Stimulated activated naive CD8-positive, alpha-beta T cell treated with anti-CD3 and anti-CD28 coated beads, Interleukin-15, Interleukin-2, amounts not matched to agents 100 ng/mL and 50 ng/mL, for 24 hours (primary cell): Measurements from ENCODE around the gene ENTPD6.
A peak's percentile ranks its signal among the peaks of the same experiment; 100 is the strongest.

Experiments used
- H3K27ac Mint-ChIP-seq: one replicate; pipeline ENCODE4 v1.8.0; 2021; ENCODE audit warnings: mild to moderate bottlenecking, mixed read lengths
- H3K27me3 Mint-ChIP-seq: one replicate; pipeline ENCODE4 v1.8.0; 2021; ENCODE audit warnings: mixed read lengths
- H3K36me3 Mint-ChIP-seq: one replicate; pipeline ENCODE4 v1.8.0; 2021; ENCODE audit warnings: low read depth, mixed read lengths
- H3K4me1 Mint-ChIP-seq: one replicate; pipeline ENCODE4 v1.8.0; 2021; ENCODE audit warnings: low read depth, mixed read lengths
- H3K4me3 Mint-ChIP-seq: one replicate; pipeline ENCODE4 v1.8.0; 2021; ENCODE audit warnings: mild to moderate bottlenecking, mixed read lengths
- H3K9me3 Mint-ChIP-seq: one replicate; pipeline ENCODE4 v1.8.0; 2021; ENCODE audit warnings: mixed read lengths

ENTPD6 gene

GRCh38 chr20:25197870-25198190 lies 2.3 kb downstream of the ENTPD6 start:
- Mint-ChIP-seq H3K4me3 (peak overlapping the region; percentile 94), H3K36me3 (no peaks in the 10 kb centered on the region), H3K27me3 (no peaks in the 10 kb centered on the region), H3K9me3 (no peaks in the 10 kb centered on the region), H3K4me1 (peaks cover 41% of the 10 kb centered on the region), H3K27ac (no peak overlapping the region)

GRCh38 chr20:25198663-25199383 lies 3.3 kb downstream of the ENTPD6 start:
- peaks cover 6% of the 10 kb centered on the region for H3K36me3 Mint-ChIP-seq
- H3K27me3 Mint-ChIP-seq: no peaks in the 10 kb centered on the region
- H3K27ac Mint-ChIP-seq: no peak overlapping the region
- no peak overlapping the region for H3K4me3 Mint-ChIP-seq
- peaks cover 50% of the 10 kb centered on the region for H3K4me1 Mint-ChIP-seq
- no peaks in the 10 kb centered on the region for H3K9me3 Mint-ChIP-seq

GRCh38 chr20:25199473-25200260 lies 4.2 kb downstream of the ENTPD6 start:
- no peak overlapping the region for H3K27ac Mint-ChIP-seq
- peaks cover 58% of the 10 kb centered on the region for H3K4me1 Mint-ChIP-seq
- no peaks in the 10 kb centered on the region for H3K27me3 Mint-ChIP-seq
- no peaks in the 10 kb centered on the region for H3K9me3 Mint-ChIP-seq
- H3K4me3 Mint-ChIP-seq: no peak overlapping the region
- H3K36me3 Mint-ChIP-seq: peaks cover 6% of the 10 kb centered on the region

- Mint-ChIP-seq H3K27me3 (no peaks in the 10 kb centered on the region), H3K27ac (peak overlapping the region; percentile 4), H3K4me1 (peaks cover 44% of the 10 kb centered on the region), H3K4me3 (no peak overlapping the region), H3K36me3 (peaks cover 6% of the 10 kb centered on the region), H3K9me3 (no peaks in the 10 kb centered on the region)
Observed at GRCh38 chr20:25203089-25203488, 7.6 kb downstream of the ENTPD6 start.

- peaks cover 6% of the 10 kb centered on the region for H3K36me3 Mint-ChIP-seq
- peaks cover 40% of the 10 kb centered on the region for H3K4me1 Mint-ChIP-seq
- H3K4me3 Mint-ChIP-seq: no peak overlapping the region
- H3K9me3 Mint-ChIP-seq: no peaks in the 10 kb centered on the region
- no peaks in the 10 kb centered on the region for H3K27me3 Mint-ChIP-seq
- no peak overlapping the region for H3K27ac Mint-ChIP-seq
Observed at GRCh38 chr20:25203871-25204320, 8.4 kb downstream of the ENTPD6 start.

GRCh38 chr20:25204550-25205276 lies 9.2 kb downstream of the ENTPD6 start:
- Mint-ChIP-seq H3K9me3 (no peaks in the 10 kb centered on the region), H3K27me3 (no peaks in the 10 kb centered on the region), H3K4me3 (no peak overlapping the region), H3K4me1 (peaks cover 37% of the 10 kb centered on the region), H3K27ac (peak overlapping the region; percentile 60), H3K36me3 (peaks cover 6% of the 10 kb centered on the region)

GRCh38 chr20:25205277-25206062 lies 10.0 kb downstream of the ENTPD6 start:
- Mint-ChIP-seq H3K27me3 (no peaks in the 10 kb centered on the region), H3K9me3 (no peaks in the 10 kb centered on the region), H3K4me1 (peaks cover 36% of the 10 kb centered on the region), H3K36me3 (peaks cover 6% of the 10 kb centered on the region), H3K4me3 (no peak overlapping the region), H3K27ac (peak overlapping the region; percentile 60)

GRCh38 chr20:25206063-25206403 lies 10.5 kb downstream of the ENTPD6 start:
- peaks cover 9% of the 10 kb centered on the region for H3K36me3 Mint-ChIP-seq
- H3K9me3 Mint-ChIP-seq: no peaks in the 10 kb centered on the region
- no peaks in the 10 kb centered on the region for H3K27me3 Mint-ChIP-seq
- H3K27ac Mint-ChIP-seq: no peak overlapping the region
- no peak overlapping the region for H3K4me3 Mint-ChIP-seq
- peaks cover 32% of the 10 kb centered on the region for H3K4me1 Mint-ChIP-seq

GRCh38 chr20:25206548-25206947 lies 11.0 kb downstream of the ENTPD6 start:
- H3K4me3 Mint-ChIP-seq: no peak overlapping the region
- H3K4me1 Mint-ChIP-seq: peaks cover 30% of the 10 kb centered on the region
- H3K27me3 Mint-ChIP-seq: no peaks in the 10 kb centered on the region
- H3K27ac Mint-ChIP-seq: no peak overlapping the region
- H3K9me3 Mint-ChIP-seq: no peaks in the 10 kb centered on the region
- H3K36me3 Mint-ChIP-seq: peaks cover 13% of the 10 kb centered on the region

GRCh38 chr20:25207149-25207959 lies 11.8 kb downstream of the ENTPD6 start:
- H3K27me3 Mint-ChIP-seq: no peaks in the 10 kb centered on the region
- no peak overlapping the region for H3K27ac Mint-ChIP-seq
- no peaks in the 10 kb centered on the region for H3K9me3 Mint-ChIP-seq
- peaks cover 19% of the 10 kb centered on the region for H3K36me3 Mint-ChIP-seq
- no peak overlapping the region for H3K4me3 Mint-ChIP-seq
- peaks cover 27% of the 10 kb centered on the region for H3K4me1 Mint-ChIP-seq

GRCh38 chr20:25207960-25208534 lies 12.5 kb downstream of the ENTPD6 start:
- no peaks in the 10 kb centered on the region for H3K27me3 Mint-ChIP-seq
- H3K4me3 Mint-ChIP-seq: no peak overlapping the region
- H3K9me3 Mint-ChIP-seq: no peaks in the 10 kb centered on the region
- peaks cover 17% of the 10 kb centered on the region for H3K36me3 Mint-ChIP-seq
- H3K4me1 Mint-ChIP-seq: peaks cover 27% of the 10 kb centered on the region
- no peak overlapping the region for H3K27ac Mint-ChIP-seq

- no peaks in the 10 kb centered on the region for H3K27me3 Mint-ChIP-seq
- H3K27ac Mint-ChIP-seq: no peak overlapping the region
- H3K4me3 Mint-ChIP-seq: no peak overlapping the region
- H3K4me1 Mint-ChIP-seq: peaks cover 13% of the 10 kb centered on the region
- H3K9me3 Mint-ChIP-seq: no peaks in the 10 kb centered on the region
- peaks cover 13% of the 10 kb centered on the region for H3K36me3 Mint-ChIP-seq
Observed at GRCh38 chr20:25209400-25209799, 13.9 kb downstream of the ENTPD6 start.

- H3K27me3 Mint-ChIP-seq: no peaks in the 10 kb centered on the region
- H3K4me3 Mint-ChIP-seq: no peak overlapping the region
- H3K36me3 Mint-ChIP-seq: peaks cover 13% of the 10 kb centered on the region
- H3K4me1 Mint-ChIP-seq: peaks cover 8% of the 10 kb centered on the region
- no peak overlapping the region for H3K27ac Mint-ChIP-seq
- H3K9me3 Mint-ChIP-seq: no peaks in the 10 kb centered on the region
Observed at GRCh38 chr20:25209911-25210310, 14.4 kb downstream of the ENTPD6 start.

GRCh38 chr20:25211273-25211672 lies 15.8 kb downstream of the ENTPD6 start:
- Mint-ChIP-seq H3K27me3 (no peaks in the 10 kb centered on the region), H3K9me3 (no peaks in the 10 kb centered on the region), H3K27ac (no peak overlapping the region), H3K36me3 (peaks cover 26% of the 10 kb centered on the region), H3K4me3 (no peak overlapping the region), H3K4me1 (peaks cover 5% of the 10 kb centered on the region)
